DND-41 (cell line): Measurements from ENCODE around the gene RYR3.

Experiments
- ATAC-seq: fragments of 200-7000 bp; cut with Tn5 transposase; 3 replicates; pipeline ENCODE4 v1.9.1; 2021; ENCODE audit warnings: low read depth; ENCODE audit not compliant: insufficient read depth
- DNase-seq: peaks from one replicate; pipeline ENCODE4 v3.0.0-alpha.2; 2020
- H2AFZ ChIP-seq: 2 replicates; pipeline ENCODE4 v1.6.0; 2012; ENCODE audit warnings: low read depth, low read length
- H3K27ac ChIP-seq: 2 replicates; pipeline ENCODE4 v1.5.1; 2012; ENCODE audit warnings: low read length, inconsistent platforms
- H3K27me3 ChIP-seq: fragments of 200-600 bp; sonication (generic); 2 replicates; pipeline ENCODE4 v1.6.0; 2012; ENCODE audit warnings: low read length, mild to moderate bottlenecking, inconsistent platforms; ENCODE audit not compliant: insufficient read depth, poor library complexity
- H3K36me3 ChIP-seq: 2 replicates; pipeline ENCODE4 v1.5.1; 2012; ENCODE audit warnings: low read length, inconsistent platforms; ENCODE audit not compliant: insufficient read depth
- H3K4me1 ChIP-seq: 2 replicates; pipeline ENCODE4 v1.5.1; 2012; ENCODE audit warnings: mild to moderate bottlenecking, low read length; ENCODE audit not compliant: insufficient read depth
- H3K4me2 ChIP-seq: 2 replicates; pipeline ENCODE4 v1.6.0; 2012; ENCODE audit warnings: mild to moderate bottlenecking, moderate library complexity, low read length, inconsistent platforms; ENCODE audit not compliant: insufficient read depth
- H3K4me3 ChIP-seq, 2 experiments: fragments of 200-600 bp in 1 of 2; shearing (Covaris generic) in 1 of 2; 2 replicates each; pipeline ENCODE4 v1.5.1; 2012 to 2016; ENCODE audit warnings: inconsistent platforms in 2 of 2, low read length in 2 of 2, mild to moderate bottlenecking in 2 of 2, low read depth in 1 of 2, moderate library complexity in 1 of 2
- H3K79me2 ChIP-seq: 2 replicates; pipeline ENCODE4 v1.6.0; 2012; ENCODE audit warnings: low read length, inconsistent platforms; ENCODE audit not compliant: insufficient read depth
- H3K9ac ChIP-seq: 2 replicates; pipeline ENCODE4 v1.6.0; 2012; ENCODE audit warnings: low read depth, mild to moderate bottlenecking, inconsistent platforms, low read length, moderate library complexity
- H3K9me3 ChIP-seq: 2 replicates; pipeline ENCODE4 v1.5.1; 2012; ENCODE audit warnings: low read length, moderate library complexity, mild to moderate bottlenecking, inconsistent platforms; ENCODE audit not compliant: insufficient read depth, severe bottlenecking
- H4K20me1 ChIP-seq: 2 replicates; pipeline ENCODE4 v1.6.0; 2012; ENCODE audit warnings: low read length; ENCODE audit not compliant: insufficient read depth
- EZH2 ChIP-seq: IDR thresholded peaks from 3 replicates; pipeline ENCODE4 v1.6.1; 2012; ENCODE audit warnings: borderline replicate concordance, low read depth, mild to moderate bottlenecking, moderate library complexity, low read length, inconsistent platforms; ENCODE audit not compliant: severe bottlenecking
- TF ChIP-seq, protein P1 (sequence below): IDR thresholded peaks from 2 replicates; pipeline ENCODE4 v1.5.1; 2012; ENCODE audit warnings: borderline replicate concordance, low read length, moderate library complexity, mild to moderate bottlenecking; ENCODE audit not compliant: poor library complexity, severe bottlenecking; ENCODE audit errors: extremely low read depth

The RYR3 gene

DNA sequence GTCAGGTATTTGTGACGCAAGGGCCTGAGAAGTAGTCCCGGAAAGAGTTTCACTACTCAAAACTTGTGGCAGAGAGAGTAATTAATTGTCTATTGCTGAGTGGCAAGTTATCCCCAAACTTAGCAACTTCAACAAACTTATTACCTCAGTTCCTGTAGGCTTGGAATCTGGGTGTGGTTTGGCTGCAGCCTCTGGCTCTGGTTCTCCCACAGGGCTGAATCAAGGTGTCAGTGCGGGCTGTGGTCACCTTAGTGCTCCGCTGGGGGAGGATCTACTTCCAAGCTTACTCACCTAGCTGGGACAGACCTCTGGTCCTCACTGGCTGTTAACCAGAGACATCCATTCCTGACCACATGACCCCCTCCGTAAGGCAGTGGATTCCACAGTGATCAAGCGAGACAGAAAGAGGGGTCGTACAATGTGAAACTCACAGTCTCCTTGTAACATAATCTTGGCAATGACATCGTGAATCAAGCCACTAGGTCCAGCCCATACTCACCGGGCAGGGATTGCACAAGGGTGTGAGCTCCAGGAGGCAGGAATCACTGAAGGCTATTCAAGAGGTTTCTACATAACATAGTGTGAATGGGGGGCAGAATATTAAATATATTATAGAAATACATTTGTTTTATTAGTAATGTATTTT lies 138.3 kb downstream of the RYR3 start:
- Histone ChIP-seq H3K27me3 (no peaks in the 10 kb centered on the region), H3K4me2 (no peak overlapping the region), H3K4me1 (no peaks in the 10 kb centered on the region), H4K20me1 (no peaks in the 10 kb centered on the region), H3K4me3 (no peak overlapping the region), H3K9ac (no peak overlapping the region), H3K79me2 (no peaks in the 10 kb centered on the region), H2AFZ (no peak overlapping the region), H3K36me3 (no peaks in the 10 kb centered on the region), H3K27ac (no peak overlapping the region), H3K9me3 (no peaks in the 10 kb centered on the region)
- no peak for ATAC-seq
- DNase-seq = no peak
- TF ChIP-seq, protein P1, sequence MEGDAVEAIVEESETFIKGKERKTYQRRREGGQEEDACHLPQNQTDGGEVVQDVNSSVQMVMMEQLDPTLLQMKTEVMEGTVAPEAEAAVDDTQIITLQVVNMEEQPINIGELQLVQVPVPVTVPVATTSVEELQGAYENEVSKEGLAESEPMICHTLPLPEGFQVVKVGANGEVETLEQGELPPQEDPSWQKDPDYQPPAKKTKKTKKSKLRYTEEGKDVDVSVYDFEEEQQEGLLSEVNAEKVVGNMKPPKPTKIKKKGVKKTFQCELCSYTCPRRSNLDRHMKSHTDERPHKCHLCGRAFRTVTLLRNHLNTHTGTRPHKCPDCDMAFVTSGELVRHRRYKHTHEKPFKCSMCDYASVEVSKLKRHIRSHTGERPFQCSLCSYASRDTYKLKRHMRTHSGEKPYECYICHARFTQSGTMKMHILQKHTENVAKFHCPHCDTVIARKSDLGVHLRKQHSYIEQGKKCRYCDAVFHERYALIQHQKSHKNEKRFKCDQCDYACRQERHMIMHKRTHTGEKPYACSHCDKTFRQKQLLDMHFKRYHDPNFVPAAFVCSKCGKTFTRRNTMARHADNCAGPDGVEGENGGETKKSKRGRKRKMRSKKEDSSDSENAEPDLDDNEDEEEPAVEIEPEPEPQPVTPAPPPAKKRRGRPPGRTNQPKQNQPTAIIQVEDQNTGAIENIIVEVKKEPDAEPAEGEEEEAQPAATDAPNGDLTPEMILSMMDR = no peak
- no peak for TF ChIP-seq EZH2

DNA sequence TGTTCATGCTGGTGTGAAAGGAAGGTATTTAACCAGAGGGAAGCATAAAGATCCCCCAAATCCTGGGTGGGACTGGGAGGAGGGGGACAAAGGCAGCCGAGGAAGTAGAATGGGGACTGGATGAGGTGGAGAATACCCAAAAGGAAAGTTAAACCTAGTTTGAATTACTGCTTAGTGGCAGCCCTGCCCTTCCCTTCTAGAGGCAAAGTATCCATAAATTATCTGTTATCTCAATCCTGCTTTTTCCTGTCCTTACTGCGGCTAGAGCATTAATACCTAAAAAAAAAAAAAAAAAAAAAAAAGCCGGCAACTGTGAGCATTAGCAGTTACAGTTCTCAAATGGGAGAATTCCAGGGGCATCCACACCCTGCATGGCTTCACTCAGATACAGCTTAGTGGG lies 139.0 kb downstream of the RYR3 start:
- H3K4me3 ChIP-seq = no peak overlapping the region
- H3K36me3 ChIP-seq = no peaks in the 10 kb centered on the region
- TF ChIP-seq EZH2 = no peak
- TF ChIP-seq, protein P1 = no peak
- ATAC-seq = no peak
- H3K79me2 ChIP-seq = no peaks in the 10 kb centered on the region
- no peak overlapping the region for H3K9ac ChIP-seq
- DNase-seq = no peak
- no peak overlapping the region for H2AFZ ChIP-seq
- no peaks in the 10 kb centered on the region for H4K20me1 ChIP-seq
- H3K27ac ChIP-seq = no peak overlapping the region
- H3K27me3 ChIP-seq = no peaks in the 10 kb centered on the region
- no peaks in the 10 kb centered on the region for H3K9me3 ChIP-seq
- H3K4me1 ChIP-seq = no peaks in the 10 kb centered on the region
- H3K4me2 ChIP-seq = no peak overlapping the region

DNA sequence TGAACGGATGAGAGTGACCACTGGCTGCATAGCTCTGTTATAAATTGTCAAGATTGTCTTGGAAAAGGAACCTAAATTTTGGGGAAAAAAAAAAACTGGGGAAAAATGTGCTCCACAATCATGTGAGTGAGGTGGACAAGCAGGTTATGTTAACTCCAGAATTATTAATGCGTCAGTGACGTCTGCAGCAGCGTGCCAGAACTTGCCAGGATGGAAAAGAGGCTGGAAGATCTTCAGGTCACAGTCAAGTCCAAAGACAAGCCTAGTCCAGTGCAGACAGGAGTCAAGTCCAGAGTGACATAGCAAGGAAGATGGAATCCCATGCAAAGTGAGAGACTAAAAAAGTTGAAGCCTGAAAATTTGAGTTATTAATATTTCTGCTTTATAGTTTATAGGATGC lies 140.6 kb downstream of the RYR3 start:
- no peak overlapping the region for H3K4me2 ChIP-seq
- no peak for DNase-seq
- no peaks in the 10 kb centered on the region for H3K79me2 ChIP-seq
- no peak overlapping the region for H3K9ac ChIP-seq
- H4K20me1 ChIP-seq = no peaks in the 10 kb centered on the region
- H3K4me1 ChIP-seq = no peaks in the 10 kb centered on the region
- H2AFZ ChIP-seq = no peak overlapping the region
- no peak overlapping the region for H3K4me3 ChIP-seq
- H3K27ac ChIP-seq = no peak overlapping the region
- no peak for ATAC-seq
- H3K36me3 ChIP-seq = no peaks in the 10 kb centered on the region
- no peaks in the 10 kb centered on the region for H3K9me3 ChIP-seq
- no peaks in the 10 kb centered on the region for H3K27me3 ChIP-seq
- no peak for TF ChIP-seq EZH2
- TF ChIP-seq, protein P1 = no peak
